GM18858 (cell line): ENCODE results near the gene OSCP1.
A peak's percentile ranks its signal among the peaks of the same experiment; 100 is the strongest.

Experiments used
- ATAC-seq: cut with Tn5 transposase; IDR thresholded peaks from one replicate; pipeline ENCODE4 v1.9.1; 2021; ENCODE audit not compliant: unreplicated experiment

The OSCP1 gene

GRCh38 chr1:36386265-36387140 is 63.7 kb downstream of the OSCP1 start:
- no peak for ATAC-seq

- peak; percentile 73 for ATAC-seq
Observed at GRCh38 chr1:36385410-36386264, 64.6 kb downstream of the OSCP1 start, which contains the start of gene STK40. STK40 (minus strand) TSS chr1:36385924; CDS start chr1:36361332, 24,592 bp downstream.

GRCh38 chr1:36384542-36385409 is 65.5 kb downstream of the OSCP1 start:
- no peak for ATAC-seq

GRCh38 chr1:36383240-36383639 is 67.0 kb downstream of the OSCP1 start:
- no peak for ATAC-seq

- no peak for ATAC-seq
Observed at GRCh38 chr1:36382669-36383068, 67.6 kb downstream of the OSCP1 start.

GRCh38 chr1:36382231-36382630 is 68.0 kb downstream of the OSCP1 start:
- ATAC-seq, result no peak

- no peak for ATAC-seq
Observed at GRCh38 chr1:36381405-36381804, 68.8 kb downstream of the OSCP1 start.

- no peak for ATAC-seq
Observed at GRCh38 chr1:36380782-36381181, 69.5 kb downstream of the OSCP1 start.

- no peak for ATAC-seq
Observed at GRCh38 chr1:36380143-36380619, 70.1 kb downstream of the OSCP1 start.

- ATAC-seq, result no peak
Observed at GRCh38 chr1:36377791-36378492, 72.3 kb downstream of the OSCP1 start.

GRCh38 chr1:36372617-36373016 is 77.6 kb downstream of the OSCP1 start:
- no peak for ATAC-seq

- ATAC-seq, result no peak
Observed at GRCh38 chr1:36369061-36369861, 81.0 kb downstream of the OSCP1 start.
